AG04450 (cell line): ENCODE measurements around the gene LRP1B. TPM values are rescaled to one million over a fixed set of nuclear protein-coding genes. Genes with fewer than 3 reads are reported as not detected.
"Not testable (repeated sequence)": the region's sequence is repeated elsewhere in the genome, so short reads cannot be mapped to it uniquely, and the experiment has no call there.

Experiments used
- CTCF ChIA-PET: fragments of 300-600, 350-600 bp; formaldehyde crosslinking; extraction: SDS; loops from one replicate; lab custom pipeline; 2022; ENCODE audit warnings: antibody characterized with exemption, inconsistent platforms; lab: Charles Lee
- POLR2A ChIA-PET: fragments of 350-600 bp; formaldehyde crosslinking; extraction: SDS; loops from one replicate; lab custom pipeline; 2021; ENCODE audit warnings: antibody characterized with exemption, inconsistent platforms; lab: Yijun Ruan, JAX
- DNase-seq: peaks from one replicate; pipeline ENCODE4 v3.0.0-alpha.2; 2011; ENCODE audit warnings: low read depth, low spot score
- H3K27ac ChIP-seq: one replicate; pipeline ENCODE4 v1.5.1; 2012; ENCODE audit warnings: low read depth, low read length, control low read depth
- H3K27me3 ChIP-seq: one replicate; pipeline ENCODE4 v1.6.0; 2012; ENCODE audit warnings: low read length; ENCODE audit not compliant: control insufficient read depth, insufficient read depth
- H3K4me3 ChIP-seq: 2 replicates; pipeline ENCODE4 v1.5.1; 2011; ENCODE audit warnings: mild to moderate bottlenecking, low read depth, low read length, control low read depth
- H3K9me3 ChIP-seq: 2 replicates; pipeline ENCODE4 v1.5.1; 2012; ENCODE audit warnings: low read length; ENCODE audit not compliant: control insufficient read depth, insufficient read depth
- CTCF ChIP-seq: IDR thresholded peaks from 2 replicates; pipeline ENCODE4 v1.5.1; 2011; ENCODE audit warnings: low read depth, low read length, control low read depth, inconsistent platforms
- polyA plus RNA-seq: library from polyadenylated mRNA; depleted of rRNA; stranded (reverse); fragments of >200 nt; gene quantifications from 2 replicates; pipeline ENCODE4 v1.2.3, GENCODE V29; 2011

Gene LRP1B
- polyA plus RNA-seq, 1 experiment: 0.15 TPM

GRCh38 chr2:140436936-140437335, 1693.9 kb downstream of the LRP1B start:
- ChIA-PET POLR2A (no interaction called here), CTCF (no interaction called here)
- Histone ChIP-seq H3K4me3 (no peak overlapping the region), H3K9me3 (no peaks in the 10 kb centered on the region), H3K27me3 (no peaks in the 10 kb centered on the region), H3K27ac (no peak overlapping the region)
- no peak for TF ChIP-seq CTCF
- no peak for DNase-seq

GRCh38 chr2:140427033-140427432, 1703.8 kb downstream of the LRP1B start:
- H3K27ac ChIP-seq, CTCF ChIA-PET, DNase-seq, POLR2A ChIA-PET, H3K27me3 ChIP-seq, H3K4me3 ChIP-seq, H3K9me3 ChIP-seq: not testable (repeated sequence)

- no peak for DNase-seq
- no peak overlapping the region for H3K27ac ChIP-seq
- H3K27me3 ChIP-seq: no peaks in the 10 kb centered on the region
- no peak overlapping the region for H3K4me3 ChIP-seq
- no peaks in the 10 kb centered on the region for H3K9me3 ChIP-seq
- POLR2A ChIA-PET: no interaction called here
- no peak for TF ChIP-seq CTCF
- CTCF ChIA-PET: no interaction called here
Measured at GRCh38 chr2:140424471-140424870, 1706.3 kb downstream of the LRP1B start.

GRCh38 chr2:140422759-140423158, 1708.1 kb downstream of the LRP1B start:
- POLR2A ChIA-PET: no interaction called here
- TF ChIP-seq CTCF: no peak
- DNase-seq: no peak
- H3K4me3 ChIP-seq: no peak overlapping the region
- no peaks in the 10 kb centered on the region for H3K27me3 ChIP-seq
- H3K27ac ChIP-seq: no peak overlapping the region
- no peaks in the 10 kb centered on the region for H3K9me3 ChIP-seq
- CTCF ChIA-PET: interaction anchor here (0.6 kb wide), 1 partner anchor 112 kb away, joined by 3 read pairs; no protein-coding TSS in a partner anchor

GRCh38 chr2:140417504-140417903, 1713.3 kb downstream of the LRP1B start:
- CTCF ChIA-PET: no interaction called here
- DNase-seq: no peak
- Histone ChIP-seq H3K4me3 (no peak overlapping the region), H3K27ac (no peak overlapping the region), H3K9me3 (no peaks in the 10 kb centered on the region), H3K27me3 (no peaks in the 10 kb centered on the region)
- POLR2A ChIA-PET: no interaction called here
- TF ChIP-seq CTCF: no peak

- Histone ChIP-seq H3K27me3 (no peaks in the 10 kb centered on the region), H3K4me3 (no peak overlapping the region), H3K27ac (no peak overlapping the region), H3K9me3 (no peaks in the 10 kb centered on the region)
- CTCF ChIA-PET: no interaction called here
- TF ChIP-seq CTCF: no peak
- no peak for DNase-seq
- POLR2A ChIA-PET: no interaction called here
Measured at GRCh38 chr2:140416577-140416976, 1714.2 kb downstream of the LRP1B start.

GRCh38 chr2:140415035-140415434, 1715.8 kb downstream of the LRP1B start:
- H3K9me3 ChIP-seq, H3K27me3 ChIP-seq, H3K4me3 ChIP-seq, H3K27ac ChIP-seq, CTCF ChIA-PET, POLR2A ChIA-PET, DNase-seq: not testable (repeated sequence)
